H1 (cell line): ENCODE data around the gene CRACDL. TPM values are rescaled to one million over a fixed set of nuclear protein-coding genes. Genes with fewer than 3 reads are reported as not detected.

Source experiments
- CTCF ChIA-PET: fragments of 300-600 bp; sonication (Branson Sonifier 250); formaldehyde crosslinking; loops from one replicate; lab custom pipeline; 2021; ENCODE audit not compliant: partially characterized antibody; lab: Charles Lee
- POLR2A ChIA-PET: fragments of 300-600 bp; sonication (Branson Sonifier 250); formaldehyde crosslinking; loops from one replicate; lab custom pipeline; 2021; ENCODE audit warnings: inconsistent platforms; ENCODE audit not compliant: partially characterized antibody; lab: Charles Lee
- DNase-seq, 2 experiments: peaks; one replicate each; pipeline versions ENCODE4 v3.0.0 to v3.0.0-alpha.2; 2010 to 2022; ENCODE audit warnings: low spot score in 2 of 2, low read depth in 1 of 2, mixed read lengths in 1 of 2
- FAIRE-seq: peaks from 2 replicates; lab custom pipeline; 2011; peaks lifted over from hg19 to GRCh38; lab: Jason Lieb, UNC
- H2AFZ ChIP-seq: 2 replicates; pipeline ENCODE4 v1.8.1; 2012; ENCODE audit warnings: low read length, inconsistent platforms
- H2AK5ac ChIP-seq: 2 replicates; pipeline ENCODE4 v1.6.1; 2013; ENCODE audit warnings: low read depth, low read length
- H2BK120ac ChIP-seq: replicated peaks from 2 replicates; pipeline ENCODE3; 2013; ENCODE audit warnings: low read depth, low read length, inconsistent platforms
- H2BK12ac ChIP-seq: 2 replicates; pipeline ENCODE4 v1.6.1; 2013; ENCODE audit warnings: low read depth, low read length
- H2BK15ac ChIP-seq: 2 replicates; pipeline ENCODE4 v1.6.1; 2013; ENCODE audit warnings: low read length
- H2BK20ac ChIP-seq: 2 replicates; pipeline ENCODE4 v1.6.1; 2013; ENCODE audit warnings: low read length
- H2BK5ac ChIP-seq: 2 replicates; pipeline ENCODE4 v1.6.1; 2013; ENCODE audit warnings: low read depth, low read length
- H3K14ac ChIP-seq: 2 replicates; pipeline ENCODE4 v1.6.1; 2013; ENCODE audit warnings: inconsistent platforms; ENCODE audit not compliant: insufficient read length
- H3K18ac ChIP-seq: 2 replicates; pipeline ENCODE4 v1.6.1; 2013; ENCODE audit warnings: low read length; ENCODE audit errors: extremely low read depth
- H3K23ac ChIP-seq: 2 replicates; pipeline ENCODE4 v1.6.1; 2013; ENCODE audit warnings: inconsistent platforms; ENCODE audit not compliant: insufficient read length
- H3K23me2 ChIP-seq: 2 replicates; pipeline ENCODE4 v1.6.1; 2013; ENCODE audit warnings: low read depth, low read length
- H3K27ac ChIP-seq: 2 replicates; pipeline ENCODE4 v1.6.1; 2011; ENCODE audit warnings: low read depth, low read length, inconsistent platforms
- H3K27me3 ChIP-seq, 4 experiments: replicated peaks in 1 of 4; 1 replicate in 1 of 4; 2 replicates in 3 of 4; pipeline versions ENCODE4 v1.6.1 to v1.8.1; 2011 to 2013; ENCODE audit warnings: low read length in 3 of 4, mild to moderate bottlenecking in 3 of 4, inconsistent platforms in 2 of 4, mixed read lengths in 2 of 4, moderate library complexity in 1 of 4; ENCODE audit not compliant: control insufficient read depth in 3 of 4, insufficient read depth in 3 of 4; ENCODE audit errors: extremely low read depth in 1 of 4
- H3K36me3 ChIP-seq, 4 experiments: 2 replicates each; pipeline versions ENCODE4 v1.6.1 to v1.8.1; 2011 to 2013; ENCODE audit warnings: mild to moderate bottlenecking in 4 of 4, low read length in 3 of 4, moderate library complexity in 2 of 4, control low read depth in 1 of 4, inconsistent platforms in 1 of 4; ENCODE audit not compliant: insufficient read depth in 4 of 4, control insufficient read depth in 2 of 4
- H3K4ac ChIP-seq: replicated peaks from 2 replicates; pipeline ENCODE3; 2013; ENCODE audit warnings: low read length, low read depth, mixed read lengths, inconsistent platforms; ENCODE audit not compliant: insufficient read length
- H3K4me1 ChIP-seq, 4 experiments: replicated peaks in 1 of 4; 1 replicate in 1 of 4; 2 replicates in 3 of 4; pipeline versions ENCODE4 v1.6.1 to v1.8.1; 2011 to 2013; ENCODE audit warnings: low read length in 3 of 4, inconsistent platforms in 2 of 4, mixed read lengths in 1 of 4; ENCODE audit not compliant: insufficient read depth in 4 of 4, control insufficient read depth in 3 of 4
- H3K4me2 ChIP-seq, 2 experiments: 2 replicates each; pipeline versions ENCODE4 v1.6.1 to v1.8.1; 2011 to 2013; ENCODE audit warnings: low read depth in 2 of 2, low read length in 2 of 2, control low read depth in 1 of 2, inconsistent platforms in 1 of 2, mild to moderate bottlenecking in 1 of 2; ENCODE audit not compliant: insufficient read depth in 1 of 2
- H3K4me3 ChIP-seq, 4 experiments: fragments of 200-600, 300-600 bp in 1 of 4; sonication (generic), shearing (Covaris generic), sonication (Bioruptor Twin) in 1 of 4; 2 replicates each; pipeline versions ENCODE4 v1.5.1 to v1.8.1; 2011 to 2016; ENCODE audit warnings: low read length in 4 of 4, low read depth in 3 of 4, control low read depth in 2 of 4, inconsistent platforms in 2 of 4, mild to moderate bottlenecking in 2 of 4, mixed read lengths in 1 of 4, moderate library complexity in 1 of 4; ENCODE audit not compliant: insufficient read depth in 2 of 4; ENCODE audit errors: extremely low read depth in 1 of 4
- H3K56ac ChIP-seq: replicated peaks from 2 replicates; pipeline ENCODE3; 2013; ENCODE audit warnings: low read depth, mild to moderate bottlenecking, mixed read lengths, low read length, inconsistent platforms; ENCODE audit not compliant: insufficient read length
- H3K79me1 ChIP-seq: 2 replicates; pipeline ENCODE4 v1.6.1; 2013; ENCODE audit warnings: low read depth, low read length, control low read depth
- H3K79me2 ChIP-seq, 2 experiments: 2 replicates each; pipeline versions ENCODE4 v1.6.1 to v1.8.1; 2012 to 2013; ENCODE audit warnings: low read length in 2 of 2, mild to moderate bottlenecking in 2 of 2, inconsistent platforms in 1 of 2; ENCODE audit not compliant: insufficient read depth in 2 of 2, control insufficient read depth in 1 of 2
- H3K9ac ChIP-seq, 4 experiments: replicated peaks in 1 of 4; 1 replicate in 1 of 4; 2 replicates in 3 of 4; pipeline versions ENCODE4 v1.6.1 to v1.8.1; 2011 to 2013; ENCODE audit warnings: low read depth in 3 of 4, low read length in 3 of 4, control low read depth in 2 of 4, mild to moderate bottlenecking in 2 of 4, moderate library complexity in 2 of 4, inconsistent platforms in 1 of 4; ENCODE audit errors: extremely low read depth in 1 of 4
- H3K9me3 ChIP-seq, 2 experiments: 2 replicates each; pipeline versions ENCODE4 v1.6.1 to v1.8.1; 2012 to 2013; ENCODE audit warnings: mild to moderate bottlenecking in 2 of 2, moderate library complexity in 2 of 2, control low read depth in 1 of 2, inconsistent platforms in 1 of 2, low read depth in 1 of 2, low read length in 1 of 2, mixed read lengths in 1 of 2; ENCODE audit not compliant: insufficient read depth in 2 of 2
- H4K20me1 ChIP-seq, 2 experiments: replicated peaks in 1 of 2; 2 replicates each; pipeline versions ENCODE3 to v1.8.1; 2011 to 2013; ENCODE audit warnings: inconsistent platforms in 2 of 2, low read length in 2 of 2, mild to moderate bottlenecking in 1 of 2; ENCODE audit not compliant: insufficient read depth in 2 of 2, control insufficient read depth in 1 of 2
- H4K5ac ChIP-seq: 2 replicates; pipeline ENCODE4 v1.6.1; 2013; ENCODE audit warnings: low read length, low read depth, mixed read lengths, inconsistent platforms; ENCODE audit not compliant: insufficient read length
- H4K8ac ChIP-seq: 2 replicates; pipeline ENCODE4 v1.8.0; 2013; ENCODE audit warnings: mild to moderate bottlenecking, moderate library complexity, low read length, inconsistent platforms; ENCODE audit not compliant: insufficient read depth; ENCODE audit errors: extremely low read depth
- H4K91ac ChIP-seq: replicated peaks from 2 replicates; pipeline ENCODE3; 2013; ENCODE audit warnings: low read length, mixed read lengths, inconsistent platforms; ENCODE audit not compliant: insufficient read length
- ASH2L ChIP-seq: fragments of 200-600, 300-600 bp; sonication (generic); IDR thresholded peaks from one replicate; pipeline ENCODE4 v1.7.1; 2017; ENCODE audit warnings: low read length
- BACH1 ChIP-seq: IDR thresholded peaks from 2 replicates; pipeline ENCODE4 v1.6.1; 2012; ENCODE audit warnings: low read length, improper control_type of control experiment
- CREB1 ChIP-seq: IDR thresholded peaks from 2 replicates; pipeline ENCODE4 v1.6.1; 2012; ENCODE audit warnings: inconsistent platforms
- JUN ChIP-seq: IDR thresholded peaks from 2 replicates; pipeline ENCODE4 v1.6.1; 2011; ENCODE audit warnings: low read depth, mild to moderate bottlenecking, improper control_type of control experiment, low read length
- JUND ChIP-seq: IDR thresholded peaks from 2 replicates; pipeline ENCODE4 v1.6.1; 2011; ENCODE audit warnings: mild to moderate bottlenecking, improper control_type of control experiment, low read length
- NANOG ChIP-seq: IDR thresholded peaks from 2 replicates; pipeline ENCODE4 v1.6.1; 2011; ENCODE audit warnings: low read length, low read depth, mild to moderate bottlenecking, inconsistent platforms; ENCODE audit not compliant: insufficient read depth, poor library complexity, severe bottlenecking
- PHF8 ChIP-seq: fragments of 200-600 bp; sonication (generic); conservative IDR thresholded peaks from 2 replicates; pipeline ENCODE4 v1.7.1; 2012; ENCODE audit warnings: low read depth, mild to moderate bottlenecking, inconsistent platforms, low read length, moderate library complexity
- POLR2AphosphoS5 ChIP-seq: IDR thresholded peaks from 2 replicates; pipeline ENCODE4 v1.6.1; 2011; ENCODE audit warnings: low read depth, low read length
- SIN3A ChIP-seq, 2 experiments: IDR thresholded peaks in 1 of 2; conservative IDR thresholded peaks in 1 of 2; 2 replicates each; pipeline ENCODE4 v1.6.1; 2011 to 2012; ENCODE audit warnings: low read length in 2 of 2, improper control_type of control experiment in 1 of 2, low read depth in 1 of 2, mild to moderate bottlenecking in 1 of 2
- SP4 ChIP-seq: IDR thresholded peaks from 2 replicates; pipeline ENCODE4 v1.6.1; 2012; ENCODE audit warnings: low read length, inconsistent platforms
- USF2 ChIP-seq: IDR thresholded peaks from 2 replicates; pipeline ENCODE4 v1.6.1; 2011; ENCODE audit warnings: low read length, improper control_type of control experiment
- polyA plus RNA-seq, 7 experiments: library from polyadenylated mRNA; depleted of rRNA in 3 of 7; stranded (reverse) in 5 of 7; unstranded in 2 of 7; fragments of >200 nt in 5 of 7; fragments of 200-250 nt in 2 of 7; gene quantifications; 1 replicate in 5 of 7; 2 replicates in 1 of 7; 4 replicates in 1 of 7; pipeline versions ENCODE4 v1.2.1 to v1.2.3, GENCODE V29; 2011 to 2013; ENCODE audit warnings: missing spikeins in 2 of 7, mixed read lengths in 2 of 7
- total RNA-seq: library from RNA; stranded (reverse); fragmentation: NEBNext Ultra II Directional; extraction: Animal tissue kit (Norgen Biotek cat#: 25700); gene quantifications from 2 replicates; pipeline ENCODE4 v1.2.1, GENCODE V29; 2021

Gene CRACDL
- total and polyA plus RNA-seq, 2 of the 8 experiments (the other 6 are each of a cell fraction or from before 2014, with no cell fraction given): 0.07 to 0.38 TPM

- Histone ChIP-seq H3K56ac (no peak overlapping the region), H3K27ac (no peak overlapping the region)
- CTCF ChIA-PET: interaction anchor here (1.0 kb wide), 1 partner anchor 26 kb away, joined by 3 read pairs; no protein-coding TSS in a partner anchor
- TF ChIP-seq POLR2AphosphoS5 (no peak), JUN (no peak), PHF8 (no peak), CREB1 (no peak), USF2 (no peak), NANOG (no peak), SIN3A (conservative IDR thresholded peaks at IDR 0.05 in 1 of 2, IDR thresholded peaks at IDR 0.05 in 1 of 2; ENCODE audit: low read depth in 1 of 2, low read length in 2 of 2) (no peak), SP4 (no peak), ASH2L (no peak), JUND (no peak), BACH1 (no peak)
These were observed 187.0 kb downstream of the CRACDL start for GRCh38 chr2:98749066-98749450.

More at GRCh38 chr2:98749066-98749450, 187.0 kb downstream of the CRACDL start:
- no peak for DNase-seq
- H4K91ac ChIP-seq: no peak overlapping the region
- no peaks in the 10 kb centered on the region for H3K36me3 ChIP-seq
- FAIRE-seq: no peak
- no peak overlapping the region; a peak in 1 of 7 replicates for H3K9ac ChIP-seq
- 0 out of 2 replicates have a peak overlapping the region, but pooled peaks have one; percentile 53 for H2AK5ac ChIP-seq
- H3K23ac ChIP-seq: no peak overlapping the region
- no peak overlapping the region for H2BK120ac ChIP-seq
- H3K79me1 ChIP-seq: no peaks in the 10 kb centered on the region; the same call in 1 of the 2 replicates
- no peaks in the 10 kb centered on the region for H3K27me3 ChIP-seq
- no peak overlapping the region for H3K4me3 ChIP-seq
- H3K4me2 ChIP-seq: no peak overlapping the region
- no peak overlapping the region for H3K4ac ChIP-seq
- no peaks in the 10 kb centered on the region for H3K23me2 ChIP-seq
- H2BK5ac ChIP-seq: no peak overlapping the region
- H4K8ac ChIP-seq: no peak overlapping the region
- POLR2A ChIA-PET: no interaction called here
- H3K14ac ChIP-seq: no peak overlapping the region
- H2BK20ac ChIP-seq: no peak overlapping the region
- 0 out of 2 replicates have a peak overlapping the region, but pooled peaks have one; percentile 27 for H2BK12ac ChIP-seq
- H4K20me1 ChIP-seq: no peaks in the 10 kb centered on the region
- no peak overlapping the region for H3K18ac ChIP-seq
- no peak overlapping the region for H2AFZ ChIP-seq
- H3K9me3 ChIP-seq: no peaks in the 10 kb centered on the region
- no peak overlapping the region for H2BK15ac ChIP-seq
- no peak overlapping the region for H4K5ac ChIP-seq
- H3K4me1 ChIP-seq: peaks cover 0 to 3% (median under 1%) of the 10 kb centered on the region in 4 experiments; a peak in 2 of 7 replicates
- no peaks in the 10 kb centered on the region for H3K79me2 ChIP-seq
